Tibial nerve (tissue), 4 donors: ENCODE results near the gene POTEH.
"Not testable (repeated sequence)": the region's sequence is repeated elsewhere in the genome, so short reads cannot be mapped to it uniquely, and the experiment has no call there.

Experiments
- CTCF ChIP-seq, 5 experiments: fragments of 200-600 bp in 3 of 5; fragments of 450-650 bp in 2 of 5; sonication (generic) in 3 of 5; IDR thresholded peaks; one replicate each; pipeline ENCODE4 v1.5.1; 2016 to 2019; ENCODE audit warnings: antibody characterized with exemption in 5 of 5, mild to moderate bottlenecking in 3 of 5, moderate library complexity in 2 of 5
- EP300 ChIP-seq, 2 donors: sonication (generic); formaldehyde crosslinking; IDR thresholded peaks; one replicate each; pipeline ENCODE4 v1.6.1; 2017; ENCODE audit warnings: antibody characterized with exemption in 2 of 2, mild to moderate bottlenecking in 1 of 2
- POLR2A ChIP-seq, 2 donors: fragments of 450-650 bp; IDR thresholded peaks; one replicate each; pipeline ENCODE4 v1.6.1; 2017; ENCODE audit warnings: antibody characterized with exemption in 2 of 2, mild to moderate bottlenecking in 2 of 2, moderate library complexity in 2 of 2

GRCh38 chr22:15684115-15684514 lies 5.7 kb upstream of the POTEH start:
- not testable (repeated sequence) for TF ChIP-seq CTCF, POLR2A, EP300 (IDR thresholded peaks at IDR 0.05)
